ENCODE data around the gene ABTB1.
"Not testable (repeated sequence)": the region's sequence is repeated elsewhere in the genome, so short reads cannot be mapped to it uniquely, and the experiment has no call there.

ABTB1 gene

DNA sequence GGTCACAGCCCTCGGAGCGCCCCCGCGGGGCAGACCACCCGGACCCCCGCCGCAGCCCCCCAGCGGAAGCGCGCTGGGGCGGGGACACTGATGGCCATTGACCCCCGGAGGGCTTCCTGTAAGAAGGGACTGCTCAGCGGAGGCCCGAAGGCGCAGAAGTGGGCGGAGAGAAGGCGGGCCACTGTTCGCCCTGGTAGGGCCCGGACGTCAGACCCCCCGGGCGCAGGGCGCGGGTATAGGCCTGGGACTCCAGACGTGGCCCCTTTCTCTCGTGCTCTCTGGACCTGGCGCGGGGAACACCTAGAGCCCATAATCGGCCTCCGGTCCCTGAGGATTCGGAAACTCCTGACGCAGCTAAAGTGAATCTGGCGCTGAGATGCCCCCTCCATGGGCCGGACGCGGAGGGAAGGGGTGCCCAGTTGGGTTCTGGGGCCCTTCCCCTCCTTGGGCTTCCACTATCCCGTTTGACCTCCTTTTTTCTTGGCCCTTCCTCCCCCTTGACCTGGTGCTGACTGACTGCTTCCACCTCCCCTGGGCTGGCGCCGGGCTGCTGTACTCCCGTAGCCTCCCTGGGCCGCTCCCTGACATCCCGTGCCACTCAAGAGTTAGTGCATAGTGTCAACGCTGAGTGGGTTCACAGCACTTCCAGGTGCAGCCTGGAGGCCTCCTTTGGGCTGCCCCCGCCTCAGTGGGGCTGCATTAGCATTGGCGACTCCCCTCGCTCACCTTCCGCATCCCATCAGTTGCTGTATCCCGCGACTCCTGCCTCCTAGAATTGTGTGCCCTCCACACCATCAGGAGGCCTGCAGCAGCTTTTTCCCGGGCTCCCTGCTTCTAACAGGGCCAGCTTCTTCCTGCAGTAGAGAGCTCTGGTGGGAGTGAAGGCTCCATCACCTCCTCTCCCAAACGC lies 694 bp downstream of the ABTB1 start:
- DNase-seq = peak; percentile 81

DNA sequence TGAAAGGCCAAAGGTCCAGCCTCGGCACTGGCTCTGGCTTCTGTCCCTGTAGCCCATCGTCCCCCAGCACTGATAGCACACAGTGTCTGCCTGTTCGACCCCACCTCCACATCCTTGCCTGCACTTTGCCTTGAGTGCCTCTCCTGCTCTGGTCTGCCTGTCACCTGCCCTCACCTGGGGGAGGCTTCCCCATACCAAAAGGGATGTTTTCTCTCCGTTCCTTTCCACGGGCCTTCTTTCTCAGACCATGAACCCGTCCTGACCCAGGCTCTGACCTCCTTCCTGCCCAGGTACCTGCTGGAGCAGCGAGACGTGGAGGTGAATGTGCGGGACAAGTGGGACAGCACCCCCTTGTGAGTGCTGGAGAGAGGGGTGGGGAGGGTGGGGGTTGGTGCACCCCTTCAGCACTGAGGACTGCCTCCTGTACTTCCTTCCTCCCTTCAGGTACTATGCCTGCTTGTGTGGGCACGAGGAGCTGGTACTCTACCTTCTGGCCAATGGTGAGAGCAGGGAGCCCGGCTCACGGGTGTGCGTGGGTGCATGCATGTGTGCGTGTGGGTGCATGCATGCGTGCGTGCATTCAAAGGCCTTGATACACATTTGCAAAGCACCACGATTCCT lies 1.5 kb downstream of the ABTB1 start:
- peak; percentile 42 for DNase-seq

DNA sequence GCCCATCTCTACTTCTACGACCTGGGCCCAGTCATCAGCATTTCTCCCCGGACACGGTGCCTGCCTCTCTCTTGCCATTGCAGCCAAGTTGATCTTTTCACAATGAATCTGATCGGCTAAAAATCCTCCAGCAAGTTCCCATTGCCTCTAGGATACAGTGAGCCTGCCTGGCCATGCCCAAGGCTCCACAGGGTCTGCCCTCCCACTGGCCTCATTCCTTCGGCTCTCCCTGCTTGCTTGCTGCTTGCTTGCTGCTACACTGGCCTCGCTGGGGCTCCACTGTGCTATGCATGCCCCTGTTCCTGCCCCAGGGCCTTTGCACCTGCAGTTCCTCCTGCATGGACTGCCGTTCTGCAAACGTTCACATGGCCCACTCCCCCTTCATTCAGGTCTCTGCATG lies 2.0 kb downstream of the ABTB1 start:
- peak; percentile 36 for DNase-seq

DNA sequence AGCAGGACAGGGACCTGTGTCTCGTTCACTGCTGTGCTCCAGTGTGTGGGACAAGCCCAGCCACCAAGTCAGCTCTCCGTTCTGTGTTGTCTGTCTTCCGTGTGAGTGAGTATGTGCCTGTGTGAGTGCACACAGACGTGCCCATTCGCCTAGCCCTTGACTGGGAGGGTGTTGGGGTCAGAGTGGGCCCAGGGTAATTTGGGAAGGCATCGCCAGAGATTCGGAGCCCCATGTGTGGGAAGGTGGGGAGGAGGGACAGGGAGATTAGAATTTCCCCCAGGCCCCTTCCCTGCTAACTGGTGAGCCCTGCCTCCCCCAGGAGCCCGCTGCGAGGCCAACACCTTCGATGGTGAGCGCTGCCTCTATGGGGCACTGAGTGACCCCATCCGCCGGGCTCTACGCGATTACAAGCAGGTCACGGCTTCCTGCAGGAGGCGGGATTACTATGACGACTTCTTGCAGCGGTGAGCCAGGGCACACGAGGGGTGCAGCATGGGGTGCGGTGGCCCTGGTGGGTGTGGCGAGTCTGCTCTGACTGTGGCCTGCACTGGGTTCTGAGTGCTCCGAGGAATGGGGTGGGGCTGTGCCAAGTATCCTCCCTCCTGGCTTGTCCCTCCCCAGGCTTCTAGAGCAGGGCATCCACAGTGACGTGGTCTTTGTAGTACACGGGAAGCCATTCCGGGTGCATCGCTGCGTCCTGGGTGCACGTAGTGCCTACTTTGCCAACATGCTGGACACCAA lies 3.1 kb downstream of the ABTB1 start:
- DNase-seq = peak; percentile 40

DNA sequence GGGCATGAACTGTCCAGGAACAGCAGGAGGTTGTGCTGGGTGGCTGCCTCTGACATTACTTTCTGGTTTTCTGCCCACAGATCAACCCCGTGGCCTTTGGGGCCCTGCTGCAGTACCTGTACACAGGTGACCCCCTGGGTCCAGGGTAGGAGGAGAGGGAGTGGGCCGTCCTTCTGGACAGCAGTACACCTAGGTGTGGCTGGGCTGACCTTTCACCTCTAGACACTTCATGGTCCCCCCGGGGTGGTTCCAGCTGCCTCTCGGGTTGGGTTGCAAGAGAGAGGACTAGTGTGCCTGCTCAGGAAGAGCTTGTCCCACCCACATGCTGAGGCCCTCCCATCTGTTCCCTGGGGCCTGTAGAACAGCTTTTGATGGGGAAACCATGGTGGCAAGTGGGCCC lies 3.7 kb downstream of the ABTB1 start:
- DNase-seq = no peak

DNA sequence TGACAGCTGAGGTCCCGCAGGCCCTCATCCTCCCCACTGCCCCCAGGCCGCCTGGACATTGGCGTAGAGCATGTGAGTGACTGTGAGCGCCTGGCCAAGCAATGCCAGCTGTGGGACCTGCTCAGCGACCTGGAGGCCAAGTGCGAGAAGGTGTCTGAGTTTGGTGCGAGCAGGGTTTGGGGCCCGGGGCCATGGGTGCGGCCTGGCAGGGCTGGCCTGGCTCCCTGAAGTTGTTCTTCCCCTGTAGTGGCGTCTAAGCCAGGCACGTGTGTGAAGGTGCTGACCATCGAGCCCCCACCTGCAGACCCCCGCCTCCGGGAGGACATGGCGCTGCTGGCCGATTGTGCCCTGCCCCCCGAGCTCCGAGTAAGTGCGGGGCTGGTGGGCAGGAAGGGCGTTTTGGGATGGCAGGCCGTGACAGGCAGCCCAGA lies 4.2 kb downstream of the ABTB1 start:
- peak; percentile 46 for DNase-seq

DNA sequence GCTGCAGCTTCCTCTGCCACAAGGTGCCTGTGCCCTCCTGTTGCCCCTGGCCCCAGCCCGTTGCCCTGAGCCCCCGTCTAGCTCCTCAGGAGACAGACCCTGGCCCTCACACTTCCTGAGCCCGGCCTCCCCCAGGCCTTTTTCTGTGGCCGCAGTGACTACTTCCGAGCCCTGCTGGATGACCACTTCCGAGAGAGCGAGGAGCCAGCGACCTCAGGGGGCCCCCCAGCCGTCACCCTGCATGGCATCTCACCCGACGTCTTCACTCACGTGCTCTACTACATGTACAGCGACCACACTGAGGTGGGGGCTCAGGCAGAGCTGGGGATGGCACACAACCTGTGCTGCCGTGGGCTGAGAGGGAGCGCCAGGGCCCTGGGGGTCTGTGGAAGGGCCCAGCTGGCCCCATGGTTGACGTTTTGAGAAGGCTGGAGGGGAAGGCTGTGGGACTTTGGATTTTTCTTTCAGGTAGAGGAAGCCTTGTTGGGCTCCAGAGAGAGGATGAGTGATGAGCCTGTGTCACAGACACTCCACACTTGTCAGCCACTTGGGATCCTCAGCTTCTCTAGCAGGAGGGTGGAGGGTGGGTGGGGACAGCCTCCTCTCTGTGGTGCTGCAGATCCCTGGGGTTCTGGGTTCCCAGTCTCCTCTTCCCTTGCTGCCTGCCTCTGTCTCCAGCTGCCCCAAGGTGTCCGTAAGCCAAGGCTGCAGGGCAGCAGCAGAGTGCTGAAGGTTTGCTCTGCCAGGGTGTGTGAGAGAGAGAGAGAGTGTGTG lies 5.0 kb downstream of the ABTB1 start:
- DNase-seq = peak; percentile 47

DNA sequence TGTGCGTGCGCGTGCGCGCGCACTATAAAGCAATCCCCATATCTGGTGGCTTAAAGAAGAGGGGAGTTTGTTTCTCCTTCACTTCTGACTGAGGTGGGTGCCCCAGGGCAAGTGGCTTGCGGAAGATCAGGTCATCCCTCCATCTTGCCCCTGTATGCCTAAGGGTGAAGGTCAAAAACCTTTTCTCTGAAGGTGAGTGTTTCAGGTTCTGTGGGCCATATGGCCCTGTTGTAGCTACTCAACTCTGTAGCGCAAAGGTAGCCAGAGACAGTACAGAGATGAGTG lies 5.5 kb downstream of the ABTB1 start:
- no peak for DNase-seq

DNA sequence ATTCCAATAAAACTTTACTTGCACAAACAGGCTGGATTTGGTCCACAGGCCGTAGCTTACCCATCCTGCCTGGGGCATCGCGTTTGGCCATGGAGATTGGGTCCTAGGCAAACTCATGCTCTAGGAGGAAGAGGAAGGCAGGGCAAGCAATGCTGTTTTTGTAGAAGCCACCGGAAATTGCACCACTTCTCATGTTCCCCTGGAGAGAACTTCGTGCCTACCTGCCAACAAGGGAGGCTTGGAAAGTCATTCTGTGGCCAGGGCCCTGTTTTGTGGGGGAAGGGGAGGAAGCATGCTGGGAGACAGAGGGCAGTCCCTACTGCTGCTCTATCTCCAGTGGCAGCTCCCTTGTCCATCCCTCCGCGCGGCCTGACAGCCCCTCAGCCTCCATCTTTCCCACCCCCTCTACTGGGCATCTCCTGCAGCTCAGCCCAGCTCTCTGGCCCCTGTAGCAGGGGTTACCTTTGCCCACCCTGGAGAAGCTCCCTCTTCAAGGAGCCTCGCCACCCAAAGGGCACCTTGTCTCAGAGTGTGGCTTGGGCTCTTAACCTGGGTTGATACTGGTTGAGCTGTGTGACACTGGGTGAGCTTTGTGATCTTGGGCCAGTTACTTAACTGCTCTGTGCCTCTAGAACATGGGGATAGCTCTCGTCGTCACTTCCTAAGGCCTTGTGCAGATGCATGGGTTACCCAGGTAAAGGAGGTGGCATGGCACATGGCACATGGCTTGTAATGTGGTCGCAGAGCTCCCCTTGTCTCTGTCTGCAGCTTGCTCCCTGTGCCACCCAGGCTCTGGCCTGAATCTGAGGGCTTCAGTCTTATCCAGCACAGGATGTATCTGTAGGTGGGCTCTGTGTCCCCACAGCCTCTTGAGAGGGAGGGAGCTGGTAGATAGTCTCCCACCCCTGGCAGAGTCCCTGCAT lies 6.1 kb downstream of the ABTB1 start:
- DNase-seq = peak; percentile 43

DNA sequence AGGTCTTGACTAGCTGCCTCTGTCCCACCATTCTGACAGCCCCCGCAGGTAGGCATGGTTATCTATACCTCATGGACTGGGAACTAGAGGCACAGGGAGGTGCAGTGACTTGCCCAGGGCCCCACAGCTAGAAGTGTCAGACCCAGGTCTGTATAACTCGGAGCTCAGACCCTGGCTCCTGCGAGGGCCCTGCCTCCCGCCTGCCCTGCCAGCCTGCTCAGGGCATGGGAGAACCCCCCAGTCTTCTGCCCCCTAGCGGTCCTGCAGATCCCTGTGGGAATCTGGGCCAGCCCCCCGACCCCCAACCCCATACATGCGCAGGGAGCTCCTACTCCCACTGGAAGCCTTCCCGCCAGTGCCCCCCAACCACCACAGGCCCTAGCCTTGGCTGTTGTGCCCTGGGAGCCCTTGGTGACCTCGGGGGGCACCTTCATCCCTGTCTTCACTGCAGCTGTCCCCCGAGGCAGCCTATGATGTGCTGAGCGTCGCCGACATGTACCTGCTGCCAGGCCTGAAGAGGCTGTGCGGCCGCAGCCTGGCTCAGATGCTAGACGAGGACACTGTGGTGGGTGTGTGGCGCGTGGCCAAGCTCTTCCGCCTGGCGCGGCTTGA lies 6.9 kb downstream of the ABTB1 start:
- DNase-seq = peak; percentile 50

DNA sequence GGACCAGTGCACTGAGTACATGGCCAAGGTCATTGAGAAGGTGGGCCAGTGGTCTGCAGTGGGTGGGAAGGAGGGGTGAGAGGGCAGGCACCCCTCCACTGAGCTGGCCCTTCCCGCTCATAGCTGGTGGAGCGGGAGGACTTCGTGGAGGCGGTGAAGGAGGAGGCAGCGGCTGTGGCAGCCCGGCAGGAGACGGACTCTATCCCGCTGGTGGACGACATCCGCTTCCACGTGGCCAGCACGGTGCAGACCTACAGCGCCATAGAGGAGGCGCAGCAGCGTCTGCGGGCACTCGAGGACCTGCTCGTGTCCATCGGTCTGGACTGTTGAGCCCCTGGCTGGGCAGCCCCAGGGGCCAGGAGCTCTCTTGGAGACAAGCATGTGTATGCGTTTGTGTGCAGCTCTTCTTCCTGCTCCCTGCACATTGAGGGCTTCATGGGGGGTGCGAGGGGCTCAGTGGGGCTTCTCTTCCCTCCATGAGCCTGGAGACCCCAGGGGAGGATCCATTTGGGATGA lies 7.5 kb downstream of the ABTB1 start:
- DNase-seq = peak; percentile 34

DNA sequence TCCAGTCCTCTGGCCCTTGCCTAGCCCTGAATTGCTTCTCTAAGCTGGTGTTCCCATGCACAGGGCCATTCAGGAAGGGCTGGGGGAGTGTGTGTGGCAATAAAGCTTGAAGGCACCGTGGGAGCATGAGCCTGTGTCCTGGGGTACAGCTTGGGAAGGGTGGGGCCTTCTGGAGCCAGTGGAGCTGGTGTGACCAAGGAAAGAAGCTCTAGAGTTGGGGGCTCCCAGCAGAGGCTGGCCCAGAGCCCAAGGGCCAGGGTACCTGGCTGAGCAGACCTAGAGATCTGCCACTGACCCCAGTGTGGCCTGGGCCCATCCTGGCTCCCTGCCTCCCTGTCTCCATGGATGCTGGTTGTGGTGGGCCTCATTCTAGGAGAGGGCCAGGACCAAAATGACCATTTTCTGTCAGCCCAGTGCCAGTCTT lies 8.1 kb downstream of the ABTB1 start:
- DNase-seq = peak; percentile 35

DNA sequence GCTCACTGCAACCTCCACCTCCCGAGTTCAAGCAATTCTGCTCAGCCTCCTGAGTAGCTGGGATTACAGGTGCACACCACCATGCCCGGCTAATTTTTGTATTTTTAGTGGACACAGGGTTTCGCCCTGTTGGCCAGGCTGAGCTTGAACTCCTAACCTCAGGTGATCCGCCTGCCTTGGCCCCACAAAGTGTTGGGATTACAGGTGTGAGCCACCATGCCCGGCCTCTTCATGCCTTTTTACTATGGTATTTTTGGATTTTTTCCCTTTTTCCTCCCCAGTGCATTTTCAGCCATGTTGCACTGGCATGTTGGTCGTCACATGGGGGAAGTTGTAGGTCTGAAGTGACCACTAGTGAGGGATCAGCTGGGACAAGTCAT lies 9.4 kb downstream of the ABTB1 start:
- DNase-seq = not testable (repeated sequence)

DNA sequence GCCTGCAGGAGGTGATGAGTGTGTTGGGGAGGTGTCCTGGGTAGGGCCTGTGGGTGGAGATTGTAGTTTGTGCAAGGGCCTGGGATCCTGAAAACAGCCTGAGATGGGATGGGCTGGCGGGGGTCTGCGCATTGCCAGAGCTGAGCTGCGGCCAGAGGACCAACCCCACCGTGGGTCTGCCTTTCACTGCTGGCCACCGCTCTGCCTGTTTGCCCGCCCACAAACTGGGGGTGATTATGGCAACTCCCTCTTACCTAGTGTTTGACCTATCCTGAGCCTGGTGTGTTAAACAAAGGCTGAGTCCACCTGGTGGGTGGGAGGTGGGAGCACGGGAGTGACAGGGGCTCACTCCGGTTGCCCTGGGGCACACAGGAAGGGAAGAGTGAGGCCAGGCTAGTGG lies 9.8 kb downstream of the ABTB1 start:
- DNase-seq = peak; percentile 50

DNA sequence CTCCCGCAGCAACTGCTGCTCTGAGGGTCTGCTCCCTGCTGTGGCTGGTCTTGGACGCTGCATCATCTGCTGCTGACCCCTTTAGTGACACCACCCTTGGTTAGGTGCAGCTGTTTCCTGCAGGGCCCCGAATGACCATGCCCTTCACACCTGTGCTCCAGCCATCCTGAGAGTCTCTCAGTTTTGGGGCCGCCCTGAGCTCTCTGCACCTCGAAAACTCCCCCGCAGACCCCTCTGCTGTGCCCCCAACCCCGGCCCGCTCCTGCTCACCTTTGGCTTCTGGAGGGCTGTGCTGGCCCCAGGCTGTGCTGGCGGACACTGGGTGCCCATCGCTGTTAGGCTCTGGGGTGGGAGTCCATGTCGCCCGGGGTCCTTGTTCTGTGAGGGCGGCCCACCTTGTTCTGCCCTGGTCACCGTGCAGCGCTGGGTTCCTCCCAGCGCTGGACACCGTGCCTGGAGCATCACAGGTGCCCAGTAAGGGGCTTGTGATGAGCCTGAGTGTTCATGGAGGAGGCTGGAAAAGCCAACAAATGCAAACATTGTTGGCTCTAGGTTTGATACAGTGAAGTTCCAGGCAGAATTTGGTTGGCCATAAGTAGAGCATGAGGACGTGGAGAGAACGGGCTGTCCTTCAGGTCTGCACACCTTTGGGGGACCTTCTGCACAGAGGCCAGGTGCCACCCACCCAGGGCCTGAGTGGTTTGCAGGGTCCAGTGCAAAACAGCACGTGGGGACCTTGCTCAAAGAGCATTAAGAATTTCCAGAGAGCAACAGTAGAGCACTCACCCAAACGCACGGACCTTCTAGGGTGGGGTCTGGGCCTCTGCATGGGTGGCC lies 12.3 kb downstream of the ABTB1 start:
- peak; percentile 50 for DNase-seq

DNA sequence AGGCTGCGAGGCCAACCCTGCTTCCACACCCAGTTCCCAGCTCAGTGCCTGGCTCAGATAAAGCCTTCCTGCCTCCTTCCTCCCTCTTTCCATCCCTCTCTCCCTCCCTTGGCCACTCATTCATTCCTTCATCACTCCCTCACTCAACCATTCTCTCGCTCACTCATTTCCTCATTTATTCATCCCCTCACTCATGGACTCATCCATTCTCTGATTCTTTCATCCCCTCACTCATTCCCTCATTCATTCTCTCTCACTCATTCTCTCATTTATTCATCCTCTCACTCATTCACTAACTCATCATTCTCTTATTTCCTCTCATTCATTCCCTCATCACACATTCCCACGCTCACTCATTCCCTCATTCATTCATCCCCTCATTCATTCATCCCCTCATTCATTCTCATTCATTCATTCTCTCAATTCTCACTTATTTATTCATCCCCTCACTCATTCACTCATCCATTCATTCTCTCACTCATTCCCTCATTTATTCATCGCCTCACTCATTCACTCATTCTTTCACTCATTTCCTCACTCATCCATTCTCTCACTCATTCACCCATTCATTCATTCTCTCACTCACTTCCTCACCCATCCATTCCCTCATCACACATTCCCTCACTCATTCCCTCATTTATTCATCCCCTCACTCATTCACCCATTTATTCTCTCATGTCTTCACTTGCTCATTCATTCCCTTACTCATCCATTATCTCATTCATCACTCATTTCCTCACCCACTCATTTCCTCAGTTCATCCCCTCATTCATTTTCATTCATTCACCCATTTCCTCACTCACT lies 13.2 kb downstream of the ABTB1 start:
- no peak for DNase-seq

DNA sequence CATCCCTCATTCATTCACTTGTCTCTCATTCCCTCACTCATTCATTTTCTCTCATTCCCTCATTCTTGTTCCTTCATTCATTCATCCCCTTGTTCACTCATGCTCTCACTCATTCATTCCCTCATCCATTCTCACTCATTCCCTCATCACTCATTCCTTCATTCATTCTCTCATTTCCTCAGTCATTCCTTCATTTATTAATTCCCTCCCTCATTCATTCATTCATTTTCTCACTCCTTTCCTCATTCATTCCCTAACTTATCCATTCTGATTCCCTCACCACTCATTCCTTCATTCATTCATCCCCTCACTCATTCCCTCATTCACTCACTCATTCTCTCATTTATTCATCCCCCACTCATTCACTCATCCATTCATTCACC lies 13.8 kb downstream of the ABTB1 start:
- DNase-seq = no peak

DNA sequence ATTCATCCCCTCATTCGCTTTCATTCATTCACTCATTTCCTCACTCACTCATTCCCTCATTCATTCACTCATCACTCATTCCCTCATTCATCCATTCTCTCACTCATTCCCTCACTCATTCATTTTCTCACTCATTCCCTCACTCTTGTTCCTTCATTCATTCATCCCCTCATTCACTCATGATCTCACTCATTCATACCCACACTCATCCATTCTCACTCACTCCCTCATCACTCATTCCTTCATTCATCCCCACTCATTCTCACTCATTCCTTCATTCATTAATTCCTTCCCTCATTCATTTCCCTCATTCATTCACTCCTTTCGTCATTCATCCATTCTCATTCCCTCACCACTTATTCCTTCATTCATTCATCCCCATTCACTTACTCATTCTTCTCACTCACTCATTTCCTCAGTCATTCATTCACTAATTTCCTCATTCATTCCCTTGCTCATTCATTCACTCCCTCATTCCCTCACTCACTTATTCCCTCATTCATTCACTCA lies 14.5 kb downstream of the ABTB1 start:
- DNase-seq = no peak

DNA sequence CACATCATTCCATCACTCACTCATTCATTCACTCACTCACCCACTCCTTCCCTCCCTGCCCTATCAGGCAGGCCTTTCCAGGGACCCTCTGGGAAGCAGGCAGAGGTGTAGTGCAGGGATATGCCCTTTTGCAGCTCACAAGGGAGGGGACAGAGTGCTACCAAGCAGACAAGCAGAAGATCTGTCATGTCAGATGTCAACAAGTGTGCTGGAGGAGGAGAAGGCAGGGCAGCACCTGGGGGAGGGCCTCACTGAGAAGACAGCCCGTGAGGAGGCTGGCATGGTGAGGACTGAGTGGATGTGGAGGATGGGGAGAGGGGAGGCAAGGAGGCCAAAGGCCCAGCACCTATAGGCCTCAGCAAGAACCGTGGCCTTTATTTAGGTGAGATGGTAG lies 15.3 kb downstream of the ABTB1 start:
- no peak for DNase-seq
